Trophoblast cell (in vitro differentiated cells and primary cell): Measurements from ENCODE around the gene FAM117B.
"Not testable (repeated sequence)": the region's sequence is repeated elsewhere in the genome, so short reads cannot be mapped to it uniquely, and the experiment has no call there.

Source experiments
- DNase-seq, 2 donors: peaks; one replicate each; pipeline ENCODE4 v3.0.0-alpha.2; 2016
- H2AFZ ChIP-seq: 2 replicates; pipeline ENCODE4 v1.6.1; 2013; ENCODE audit warnings: low read length, moderate library complexity, mild to moderate bottlenecking; ENCODE audit not compliant: insufficient read depth, poor library complexity
- H2AK5ac ChIP-seq: 2 replicates; pipeline ENCODE4 v1.6.1; 2013; ENCODE audit warnings: mild to moderate bottlenecking, low read length
- H2BK120ac ChIP-seq: 2 replicates; pipeline ENCODE4 v1.6.1; 2013; ENCODE audit warnings: low read length, mild to moderate bottlenecking, moderate library complexity; ENCODE audit not compliant: insufficient read depth, poor library complexity
- H2BK12ac ChIP-seq: 2 replicates; pipeline ENCODE4 v1.6.1; 2013; ENCODE audit warnings: mild to moderate bottlenecking, low read length, moderate library complexity
- H2BK5ac ChIP-seq: 2 replicates; pipeline ENCODE4 v1.6.1; 2013; ENCODE audit warnings: low read length, low read depth, moderate library complexity, mild to moderate bottlenecking; ENCODE audit not compliant: poor library complexity
- H3K14ac ChIP-seq: 2 replicates; pipeline ENCODE4 v1.6.1; 2013; ENCODE audit warnings: mild to moderate bottlenecking, low read length
- H3K18ac ChIP-seq: 2 replicates; pipeline ENCODE4 v1.6.1; 2013; ENCODE audit warnings: mild to moderate bottlenecking, low read length
- H3K23ac ChIP-seq: 2 replicates; pipeline ENCODE4 v1.6.1; 2013; ENCODE audit warnings: low read length
- H3K27ac ChIP-seq: 2 replicates; pipeline ENCODE4 v1.5.1; 2013; ENCODE audit warnings: low read depth, mild to moderate bottlenecking, inconsistent platforms, low read length, moderate library complexity
- H3K27me3 ChIP-seq: 2 replicates; pipeline ENCODE4 v1.6.1; 2013; ENCODE audit warnings: inconsistent platforms, mild to moderate bottlenecking, low read length, moderate library complexity; ENCODE audit not compliant: insufficient read depth
- H3K36me3 ChIP-seq, 2 experiments: 1 replicate in 1 of 2; 2 replicates in 1 of 2; pipeline ENCODE4 v1.6.1; 2013; ENCODE audit warnings: low read length in 2 of 2, mild to moderate bottlenecking in 2 of 2, moderate library complexity in 1 of 2; ENCODE audit not compliant: insufficient read depth in 2 of 2, control insufficient read depth in 1 of 2
- H3K4ac ChIP-seq: 2 replicates; pipeline ENCODE4 v1.6.1; 2013; ENCODE audit warnings: low read depth, mild to moderate bottlenecking, low read length, moderate library complexity
- H3K4me1 ChIP-seq, 2 experiments: 1 replicate in 1 of 2; 2 replicates in 1 of 2; pipeline ENCODE4 v1.6.1; 2013; ENCODE audit warnings: low read length in 2 of 2, mild to moderate bottlenecking in 2 of 2, moderate library complexity in 1 of 2; ENCODE audit not compliant: insufficient read depth in 2 of 2, control insufficient read depth in 1 of 2
- H3K4me2 ChIP-seq: 2 replicates; pipeline ENCODE4 v1.6.1; 2013; ENCODE audit warnings: inconsistent platforms, mild to moderate bottlenecking, low read length, moderate library complexity
- H3K4me3 ChIP-seq: 2 replicates; pipeline ENCODE4 v1.5.1; 2013; ENCODE audit warnings: mild to moderate bottlenecking, low read depth, low read length, inconsistent platforms
- H3K79me1 ChIP-seq: one replicate; pipeline ENCODE4 v1.6.1; 2013; ENCODE audit warnings: low read length
- H3K79me2 ChIP-seq: 2 replicates; pipeline ENCODE4 v1.6.1; 2013; ENCODE audit warnings: low read length, mild to moderate bottlenecking; ENCODE audit not compliant: control insufficient read depth, insufficient read depth, poor library complexity
- H3K9ac ChIP-seq: 2 replicates; pipeline ENCODE4 v1.6.1; 2013; ENCODE audit warnings: mild to moderate bottlenecking, low read length
- H3K9me3 ChIP-seq: 2 replicates; pipeline ENCODE4 v1.6.1; 2013; ENCODE audit warnings: low read depth, mild to moderate bottlenecking, control low read depth, inconsistent platforms, low read length; ENCODE audit not compliant: insufficient read depth
- H4K12ac ChIP-seq: 2 replicates; pipeline ENCODE4 v1.6.1; 2013; ENCODE audit warnings: low read depth, mild to moderate bottlenecking, low read length, moderate library complexity
- H4K8ac ChIP-seq: 2 replicates; pipeline ENCODE4 v1.6.1; 2013; ENCODE audit warnings: low read depth, mild to moderate bottlenecking, low read length, moderate library complexity
- H4K91ac ChIP-seq: one replicate; pipeline ENCODE4 v1.6.1; 2013; ENCODE audit warnings: low read depth, mild to moderate bottlenecking, low read length, moderate library complexity
- WGBS: extraction: QIAGEN DNeasy Blood & Tissue Kit; methylation state at CpG from one replicate; pipeline ENCODE4 v1.1.7; 2013; ENCODE audit warnings: missing lambda C conversion rate; ENCODE audit not compliant: insufficient read length, insufficient coverage; ENCODE audit errors: extremely low coverage; 5-methylcytosine and 5-hydroxymethylcytosine counted together

Gene FAM117B

DNA sequence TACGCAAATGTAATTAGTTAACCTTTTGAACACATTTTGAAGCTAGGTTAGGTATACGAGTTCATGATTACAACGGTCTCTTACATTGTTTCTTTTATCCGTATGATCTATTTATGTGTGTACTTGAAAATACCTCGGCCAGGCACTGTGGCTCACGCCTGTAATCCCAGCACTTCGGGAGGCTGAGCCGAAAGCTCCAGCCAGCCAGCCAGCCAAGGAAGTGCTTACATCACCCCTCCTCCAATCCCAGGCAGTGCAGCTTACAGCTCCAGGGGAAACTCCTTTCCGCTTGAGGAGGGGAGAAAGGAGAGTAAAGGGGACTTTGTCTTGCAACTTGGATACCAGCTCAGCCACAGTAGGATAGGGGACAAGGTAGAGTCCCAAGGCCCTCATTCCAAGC is 171.1 kb downstream of the FAM117B start:
- H2AK5ac ChIP-seq, H3K9ac ChIP-seq, H3K18ac ChIP-seq, H3K23ac ChIP-seq, H3K27ac ChIP-seq, H3K9me3 ChIP-seq, H3K4me3 ChIP-seq, H3K79me1 ChIP-seq, H2BK5ac ChIP-seq, H3K4ac ChIP-seq, H3K79me2 ChIP-seq, H2AFZ ChIP-seq, H3K4me2 ChIP-seq, H2BK120ac ChIP-seq, H4K91ac ChIP-seq, H4K12ac ChIP-seq, H3K14ac ChIP-seq, H3K4me1 ChIP-seq, H3K27me3 ChIP-seq, H3K36me3 ChIP-seq: not testable (repeated sequence)
- DNase-seq: peak; percentile 93
- Histone ChIP-seq H4K8ac (peak overlapping the region; percentile 29), H2BK12ac (peak overlapping the region; percentile 36)
- no CpG with 5 or more reads among the region's 9 CpGs for WGBS

DNA sequence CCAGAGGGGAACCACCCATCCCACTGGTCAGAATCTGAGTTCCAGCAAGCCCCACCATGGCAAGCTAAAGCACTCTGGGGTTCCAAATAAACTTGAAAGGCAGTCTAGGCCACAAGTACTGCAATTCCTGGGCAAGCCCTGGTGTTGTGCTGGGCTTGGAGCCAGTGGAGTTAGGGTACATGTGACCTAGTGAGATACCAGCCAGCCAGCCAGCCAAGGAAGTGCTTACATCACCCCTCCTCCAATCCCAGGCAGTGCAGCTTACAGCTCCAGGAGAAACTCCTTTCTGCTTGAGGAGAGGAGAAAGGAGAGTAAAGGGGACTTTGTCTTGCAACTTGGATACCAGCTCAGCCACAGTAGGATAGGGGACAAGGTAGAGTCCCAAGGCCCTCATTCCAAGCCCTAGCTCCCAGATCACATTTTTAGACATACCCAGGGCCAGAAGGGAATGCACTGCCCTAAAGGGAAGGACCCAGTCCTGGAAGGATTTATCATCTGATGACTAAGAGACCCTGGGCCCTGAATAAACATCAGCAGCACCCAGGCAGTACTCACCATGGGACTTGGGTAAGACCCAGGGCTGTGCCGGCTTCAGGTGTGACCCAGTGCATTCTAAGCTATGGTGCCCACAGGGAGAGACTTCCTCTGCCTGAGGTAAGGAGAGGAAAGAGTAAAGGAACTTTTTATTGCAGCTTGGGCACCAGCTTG is 172.8 kb downstream of the FAM117B start:
- H3K4me2 ChIP-seq, H3K27me3 ChIP-seq, H3K4me3 ChIP-seq, H3K79me2 ChIP-seq, H4K12ac ChIP-seq, H2BK120ac ChIP-seq, H2AK5ac ChIP-seq, H3K9ac ChIP-seq, H4K91ac ChIP-seq, H3K4me1 ChIP-seq, H3K9me3 ChIP-seq, H2BK5ac ChIP-seq, H2BK12ac ChIP-seq, H3K79me1 ChIP-seq, H3K18ac ChIP-seq, H3K27ac ChIP-seq, H3K36me3 ChIP-seq, H3K23ac ChIP-seq, H3K14ac ChIP-seq, H3K4ac ChIP-seq, H2AFZ ChIP-seq: not testable (repeated sequence)
- peak overlapping the region; percentile 1 for H4K8ac ChIP-seq
- WGBS: no CpG with 5 or more reads among the region's 1 CpG
- peak; percentile 87 to 90 for DNase-seq

DNA sequence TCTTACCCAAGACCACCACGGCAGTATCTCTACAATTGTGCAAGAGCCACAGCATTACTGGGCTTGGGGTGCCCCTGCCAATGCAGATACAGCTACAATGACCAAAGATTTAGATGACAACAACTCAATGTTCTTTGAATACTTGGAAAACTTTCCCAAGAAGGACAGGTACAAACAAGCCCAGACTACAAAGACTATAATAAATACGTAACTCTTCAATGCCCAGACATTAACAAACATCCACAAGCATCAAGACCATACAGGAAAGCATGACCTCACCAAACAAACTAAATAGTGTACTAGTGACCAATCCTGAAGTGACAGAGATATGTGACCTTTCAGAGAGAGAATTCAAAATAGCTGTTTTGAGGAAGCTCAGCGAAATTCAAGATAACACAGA is 174.0 kb downstream of the FAM117B start:
- no peak overlapping the region for H3K27ac ChIP-seq
- H3K79me2 ChIP-seq: no peaks in the 10 kb centered on the region
- no peak overlapping the region for H3K18ac ChIP-seq
- H4K12ac ChIP-seq: no peak overlapping the region
- H2AFZ ChIP-seq: no peak overlapping the region
- H2AK5ac ChIP-seq: no peak overlapping the region
- H2BK5ac ChIP-seq: no peak overlapping the region
- no peak overlapping the region for H2BK120ac ChIP-seq
- no peaks in the 10 kb centered on the region for H3K27me3 ChIP-seq
- no peak overlapping the region for H3K9ac ChIP-seq
- H4K8ac ChIP-seq: no peak overlapping the region
- DNase-seq: peak in 1 of 2 donors; percentile 68
- no peak overlapping the region for H3K4me3 ChIP-seq
- no peak overlapping the region for H3K23ac ChIP-seq
- H3K36me3 ChIP-seq: no peaks in the 10 kb centered on the region
- no peaks in the 10 kb centered on the region for H3K9me3 ChIP-seq
- peaks cover 0 to 5% of the 10 kb centered on the region in 2 experiments for H3K4me1 ChIP-seq
- no peak overlapping the region for H4K91ac ChIP-seq
- no peak overlapping the region for H3K14ac ChIP-seq
- H2BK12ac ChIP-seq: no peak overlapping the region
- no CpG with 5 or more reads among the region's 3 CpGs for WGBS
- no peaks in the 10 kb centered on the region for H3K79me1 ChIP-seq
- H3K4ac ChIP-seq: no peak overlapping the region
- no peak overlapping the region for H3K4me2 ChIP-seq

DNA sequence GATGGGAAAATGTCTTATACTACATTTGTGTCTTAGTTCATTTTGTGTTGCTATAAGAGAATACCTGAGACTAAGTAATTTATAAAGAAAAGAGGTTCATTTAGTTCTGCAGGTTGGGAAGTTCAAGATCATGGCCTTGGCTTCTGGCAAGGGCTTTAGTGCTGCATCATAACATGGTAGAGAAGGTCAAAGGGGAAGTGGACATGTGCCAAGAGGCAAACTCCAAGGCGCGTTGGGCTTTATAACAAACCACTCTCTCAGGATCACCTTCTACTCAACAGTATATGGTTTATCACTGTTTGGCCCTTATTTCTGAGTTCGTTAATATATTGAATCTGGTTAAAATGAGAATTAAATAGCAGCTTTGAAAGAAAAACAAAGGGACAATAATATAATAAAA is 178.6 kb downstream of the FAM117B start:
- Histone ChIP-seq H3K27me3 (no peaks in the 10 kb centered on the region), H4K91ac (no peak overlapping the region), H4K8ac (no peak overlapping the region), H3K4me1 (no peaks in the 10 kb centered on the region), H3K4me3 (no peak overlapping the region), H3K18ac (no peak overlapping the region), H2BK5ac (no peak overlapping the region), H3K79me2 (no peaks in the 10 kb centered on the region), H3K9me3 (peaks cover 2% of the 10 kb centered on the region), H3K27ac (no peak overlapping the region), H3K14ac (no peak overlapping the region), H3K9ac (no peak overlapping the region), H2AK5ac (no peak overlapping the region), H3K4me2 (no peak overlapping the region), H3K79me1 (no peaks in the 10 kb centered on the region), H3K36me3 (no peaks in the 10 kb centered on the region), H2AFZ (no peak overlapping the region), H2BK120ac (no peak overlapping the region), H3K23ac (no peak overlapping the region), H2BK12ac (no peak overlapping the region), H4K12ac (no peak overlapping the region), H3K4ac (no peak overlapping the region)
- WGBS: no CpG with 5 or more reads among the region's 3 CpGs
- DNase-seq: no peak
